Left renal cortex interstitium (tissue), 4 donors: ENCODE measurements around the gene CMC4. TPM values are rescaled to one million over a fixed set of nuclear protein-coding genes. Genes with fewer than 3 reads are reported as not detected.
A peak's percentile ranks its signal among the peaks of the same experiment; 100 is the strongest.

Source experiments
- DNase-seq, 4 donors: peaks; one replicate each; pipeline ENCODE4 v3.0.0-alpha.2; 2013; ENCODE audit warnings: low read depth in 4 of 4, low spot score in 2 of 4, missing footprints in 1 of 4
- polyA plus RNA-seq, 4 donors: library from polyadenylated mRNA; unstranded; fragments of 120-200 nt; gene quantifications; one replicate each; pipeline ENCODE4 v1.2.1, GENCODE V29; 2013; ENCODE audit not compliant: insufficient read length in 4 of 4

Gene CMC4
- polyA plus RNA-seq, 4 donors: 7.2 to 10.0 (median 8.7) TPM

DNA sequence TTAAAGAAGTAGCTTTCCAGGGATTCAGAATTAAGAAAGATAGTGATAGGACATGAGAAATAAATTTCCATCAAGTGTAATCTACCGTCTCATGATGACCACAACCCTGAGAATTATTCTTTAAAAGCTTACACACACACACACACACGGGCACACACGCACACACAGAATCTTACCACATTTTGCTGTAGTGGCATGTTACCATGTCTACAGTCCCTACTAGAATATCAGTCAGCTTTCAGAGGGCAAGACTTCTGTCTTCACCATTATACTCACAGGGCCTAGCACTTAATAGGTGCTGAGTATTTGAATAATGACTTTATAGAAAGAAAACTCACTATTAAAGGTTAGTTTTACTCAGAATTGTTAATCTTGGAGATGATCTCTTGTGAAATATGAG lies 15.4 kb downstream of the CMC4 start:
- no peak for DNase-seq

DNA sequence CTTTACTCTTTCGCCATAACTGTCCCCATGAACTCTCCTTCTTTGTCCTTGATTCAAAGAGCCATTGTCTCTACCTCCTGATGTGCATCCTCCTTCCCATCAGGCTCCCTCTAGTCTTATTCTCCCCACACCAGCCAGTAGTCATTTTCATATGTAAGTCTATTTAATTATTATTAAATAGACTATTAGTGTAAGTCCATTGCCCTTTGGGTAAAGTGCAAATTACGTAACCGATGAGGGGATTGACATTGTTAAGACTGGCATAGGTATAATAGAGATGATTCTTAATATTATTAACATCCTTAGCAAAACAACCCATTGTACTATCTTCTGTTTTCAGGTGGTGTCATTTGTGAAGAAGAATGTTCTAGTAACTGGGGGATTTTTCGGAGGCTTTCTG lies 16.7 kb downstream of the CMC4 start:
- DNase-seq: no peak

DNA sequence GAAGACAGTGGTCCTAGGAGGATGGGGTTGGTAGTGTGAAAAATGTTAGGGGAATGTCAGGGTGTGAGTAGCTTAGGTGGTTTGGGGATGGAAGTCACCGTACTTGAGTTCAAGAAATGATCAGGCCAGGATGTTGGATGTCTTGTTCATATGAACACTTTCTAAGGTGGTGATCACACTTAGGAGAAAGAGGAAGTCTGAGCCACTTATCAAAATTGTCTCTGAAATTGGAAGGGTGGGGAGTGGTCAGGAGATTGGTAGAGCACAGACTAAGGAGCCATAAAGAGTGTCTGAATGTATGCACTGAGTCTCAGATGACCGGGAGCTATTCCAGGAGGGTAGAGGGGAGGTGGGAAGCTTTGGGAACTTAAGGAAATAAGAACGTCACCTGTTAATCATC lies 17.3 kb downstream of the CMC4 start:
- no peak for DNase-seq

DNA sequence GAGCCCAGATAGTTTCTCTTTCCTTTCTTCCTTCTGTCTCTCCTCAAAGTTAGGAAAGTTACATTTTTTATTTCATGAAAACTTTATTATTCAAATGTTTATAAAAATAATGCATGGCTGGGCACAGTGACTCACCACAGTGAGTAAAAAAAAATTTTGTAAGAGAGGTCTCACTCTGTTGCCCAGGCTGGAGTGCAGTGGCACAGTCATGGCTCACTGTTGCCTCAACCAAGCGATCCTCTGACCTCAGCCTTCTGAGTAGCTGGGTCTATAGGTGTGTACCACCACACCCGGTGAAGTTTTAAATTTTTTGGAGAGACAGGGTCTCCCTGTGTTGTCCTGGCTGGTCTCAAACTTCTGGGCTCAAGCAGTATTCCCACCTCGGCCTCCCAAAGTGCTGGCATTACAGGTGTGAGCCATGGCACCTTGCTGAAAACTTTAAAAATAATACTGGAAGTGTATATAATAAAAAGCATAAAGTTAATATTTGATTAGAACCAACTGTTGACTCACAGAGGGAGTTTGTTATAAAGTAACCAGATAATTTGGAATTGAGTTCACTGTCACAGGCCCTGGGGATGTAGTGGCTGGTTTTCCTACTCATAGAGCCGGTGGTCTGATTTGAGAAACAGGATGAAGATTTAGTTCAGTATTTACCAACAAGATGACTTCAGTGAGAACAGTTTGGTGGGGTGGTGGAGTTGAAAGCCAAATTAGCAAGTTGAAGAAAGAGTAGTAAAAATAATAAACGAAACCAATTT lies 18.0 kb downstream of the CMC4 start:
- DNase-seq: no peak

DNA sequence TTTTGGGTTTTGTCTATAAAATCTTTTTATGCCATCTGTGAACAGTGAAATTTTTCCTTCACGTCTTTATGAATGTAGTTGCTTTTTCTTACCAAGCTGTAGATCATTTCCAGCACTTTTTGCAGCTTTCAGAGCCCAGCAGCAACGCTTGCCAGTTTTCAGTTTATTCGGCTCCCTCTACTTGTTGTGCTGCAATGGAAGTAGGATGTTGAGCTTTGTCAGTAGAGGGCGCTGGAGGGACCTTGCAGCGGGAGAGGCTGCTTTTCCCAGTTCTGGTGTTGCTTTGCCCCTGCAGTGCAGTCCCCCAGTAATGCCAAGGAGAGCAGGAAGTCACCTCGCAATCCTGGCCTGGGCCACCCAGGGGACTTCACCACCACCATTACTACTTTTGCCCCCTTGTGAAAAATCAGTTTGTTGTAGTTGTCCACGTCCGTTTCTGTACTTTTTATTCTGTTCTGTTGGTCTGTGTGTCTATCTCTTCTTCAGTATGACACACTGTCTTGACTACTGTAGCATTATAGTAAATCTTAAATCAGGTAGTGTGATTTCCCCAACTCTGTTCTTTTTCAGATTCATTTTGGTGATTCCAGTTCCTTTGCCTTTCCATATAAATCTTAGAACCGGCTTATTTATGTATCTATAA lies 21.8 kb downstream of the CMC4 start:
- no peak for DNase-seq

DNA sequence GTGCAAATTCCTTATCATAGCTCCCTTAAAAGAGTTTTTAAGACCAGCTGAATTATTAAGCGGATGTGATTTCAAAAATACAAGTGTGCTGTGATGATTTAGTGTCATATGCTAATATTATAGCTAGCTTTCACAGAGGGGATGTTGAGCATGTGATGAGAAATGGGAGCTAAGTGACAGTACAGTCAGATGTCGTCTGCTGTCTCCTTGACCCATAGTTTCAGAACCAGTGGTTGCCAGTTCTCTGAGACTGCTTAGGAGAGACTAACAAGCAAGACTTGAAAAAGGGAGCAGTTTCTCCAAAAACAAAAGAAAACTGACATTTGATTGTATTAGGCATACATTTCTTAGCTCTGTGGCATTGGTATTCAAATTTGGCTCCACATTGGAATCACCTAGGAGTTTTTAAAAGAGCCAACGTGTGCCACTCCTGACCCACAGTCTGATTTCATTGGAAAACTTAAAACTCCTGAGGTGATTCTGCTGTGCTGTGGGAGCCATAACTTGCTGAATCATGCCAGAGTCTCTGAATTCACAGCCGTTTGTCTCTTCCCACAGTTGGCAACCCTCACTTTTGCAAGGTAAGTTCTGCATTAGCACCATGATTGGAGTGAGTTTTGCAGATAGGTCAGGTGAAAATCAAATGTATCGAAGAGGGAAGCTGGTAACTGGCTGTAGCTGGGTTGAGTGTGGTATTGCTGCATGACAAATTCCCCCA lies 24.0 kb downstream of the CMC4 start:
- DNase-seq: no peak

DNA sequence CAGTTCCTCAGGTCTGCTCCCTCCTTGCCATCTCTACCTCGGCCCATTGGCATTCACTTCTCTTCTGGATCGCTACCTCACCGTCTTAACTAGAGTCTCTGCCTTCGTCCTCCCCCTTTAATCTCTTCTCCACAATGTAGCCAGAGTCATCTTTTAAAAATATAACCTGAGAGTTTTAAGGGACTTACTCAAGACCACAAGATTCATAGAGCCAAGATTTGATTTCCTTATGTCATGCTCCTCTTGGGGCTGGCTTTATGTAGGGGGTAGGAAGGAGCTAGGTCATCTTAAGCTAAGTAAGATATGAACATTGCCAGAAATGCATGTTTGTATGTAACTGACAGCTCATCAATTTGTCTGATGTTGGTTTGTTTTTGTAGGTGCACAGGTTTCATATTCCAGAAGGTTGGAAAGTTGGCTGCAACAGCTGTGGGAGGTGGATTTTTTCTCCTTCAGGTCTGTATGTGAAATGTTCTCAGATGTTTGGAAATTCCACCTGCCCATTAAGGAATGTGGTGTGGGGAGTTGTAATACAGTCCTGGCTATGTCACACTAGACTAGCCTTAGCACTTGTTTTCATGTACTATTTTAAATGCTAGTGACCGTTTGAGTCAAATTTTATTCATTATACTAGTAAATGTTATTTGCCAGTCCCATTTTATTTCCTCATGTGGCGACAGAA lies 24.7 kb downstream of the CMC4 start:
- no peak for DNase-seq

DNA sequence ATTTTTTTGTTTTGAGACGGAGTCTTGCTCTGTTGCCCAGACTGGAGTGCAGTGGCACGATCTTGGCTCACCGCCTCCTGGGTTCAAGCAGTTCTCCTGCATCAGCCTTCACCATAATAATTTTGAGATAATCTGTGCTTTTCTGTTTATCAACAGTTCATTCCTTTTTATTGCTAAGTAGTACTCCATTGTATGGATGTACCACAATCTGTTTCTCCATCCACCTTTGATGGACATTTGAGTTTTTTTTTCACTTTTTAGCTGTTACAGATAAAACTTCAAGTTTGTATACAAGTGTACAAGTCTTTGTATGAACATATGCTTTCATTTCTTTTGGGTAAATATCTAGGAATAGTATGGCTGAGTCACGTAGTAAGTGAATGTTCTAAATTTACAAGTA lies 35.2 kb downstream of the CMC4 start:
- no peak for DNase-seq

DNA sequence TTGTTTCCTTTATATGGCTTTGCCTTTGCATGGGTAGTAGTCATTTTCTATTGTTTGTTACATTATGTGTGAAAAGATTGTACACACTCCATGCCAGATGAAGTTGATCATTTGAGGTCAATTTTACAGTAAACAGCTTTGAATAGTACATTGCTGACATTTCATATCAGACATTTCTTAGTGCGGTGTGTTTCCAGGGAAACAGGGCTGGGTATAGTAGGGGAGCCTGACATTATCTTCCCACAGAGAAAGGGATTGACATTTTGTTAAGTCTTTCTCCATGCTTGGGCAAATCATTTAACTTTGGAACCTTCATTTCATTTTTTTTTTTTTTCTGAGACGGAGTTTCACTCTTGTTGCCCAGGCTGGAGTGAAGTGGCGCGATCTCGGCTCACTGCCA lies 39.3 kb downstream of the CMC4 start:
- DNase-seq: no peak

DNA sequence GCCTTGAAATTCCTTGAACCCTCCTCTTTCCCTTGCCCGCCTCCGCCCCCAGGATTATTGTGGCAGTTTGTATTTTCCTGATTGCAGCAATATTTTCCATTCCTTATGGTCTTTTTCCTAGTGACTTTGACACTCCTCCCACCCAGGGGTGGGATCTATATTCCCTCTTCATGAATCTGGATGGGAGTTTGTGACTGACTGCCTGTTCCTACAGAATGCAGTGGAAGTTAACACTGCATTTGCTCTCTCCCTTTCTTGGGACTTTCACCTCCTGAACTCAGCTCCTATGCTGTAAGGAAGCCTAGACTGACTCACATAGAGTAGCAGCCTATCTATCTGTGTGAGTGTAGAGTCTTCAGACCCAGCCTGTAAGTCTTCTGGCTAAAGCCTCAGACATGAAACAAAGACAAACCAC lies 42.1 kb downstream of the CMC4 start:
- DNase-seq: no peak

DNA sequence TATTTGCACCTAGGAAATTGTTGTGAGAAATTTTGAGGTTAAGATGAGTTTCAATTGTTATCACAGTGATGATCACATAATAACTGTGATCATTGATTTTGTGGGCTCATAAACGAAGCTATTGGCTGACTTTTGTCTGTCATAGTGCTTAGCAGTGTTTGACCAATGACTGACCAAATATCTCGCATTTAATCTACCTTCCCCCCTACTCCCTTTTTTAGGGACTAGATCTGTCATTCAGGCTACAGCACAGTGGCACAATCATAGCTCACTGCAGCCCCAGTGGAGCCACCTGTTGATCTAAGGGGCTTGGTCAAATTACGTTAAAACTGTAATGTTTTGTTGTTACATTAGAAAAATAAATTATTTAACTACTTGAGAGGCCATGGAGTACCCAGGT lies 42.8 kb downstream of the CMC4 start:
- no peak for DNase-seq

DNA sequence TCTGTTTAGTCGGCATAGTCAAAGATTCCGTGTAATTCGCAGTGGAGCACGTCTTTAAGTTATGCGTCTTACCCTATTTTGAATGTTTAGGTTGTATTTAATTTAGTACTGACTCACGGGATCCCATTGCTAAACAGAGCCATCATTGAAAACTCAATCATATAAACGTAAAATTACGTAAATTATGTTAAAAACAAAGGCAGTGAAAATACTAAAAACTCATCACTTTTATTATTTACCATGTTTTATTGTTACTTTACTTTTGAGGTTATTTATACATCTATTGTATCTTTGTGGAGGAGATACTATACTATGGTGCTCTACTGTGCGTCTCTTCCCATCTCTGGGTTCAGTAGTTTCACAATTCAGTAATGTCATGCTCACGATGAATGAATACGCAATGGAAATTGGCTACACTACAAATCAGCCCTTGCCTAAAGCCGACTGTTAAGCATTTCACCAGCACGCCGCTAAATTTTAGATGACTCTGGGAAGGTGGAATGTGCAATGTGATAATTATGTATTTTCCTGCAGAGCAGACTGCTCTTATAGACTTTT lies 43.3 kb downstream of the CMC4 start:
- DNase-seq: peak in 3 of 4 donors; percentile 11 to 27 (median 26)

DNA sequence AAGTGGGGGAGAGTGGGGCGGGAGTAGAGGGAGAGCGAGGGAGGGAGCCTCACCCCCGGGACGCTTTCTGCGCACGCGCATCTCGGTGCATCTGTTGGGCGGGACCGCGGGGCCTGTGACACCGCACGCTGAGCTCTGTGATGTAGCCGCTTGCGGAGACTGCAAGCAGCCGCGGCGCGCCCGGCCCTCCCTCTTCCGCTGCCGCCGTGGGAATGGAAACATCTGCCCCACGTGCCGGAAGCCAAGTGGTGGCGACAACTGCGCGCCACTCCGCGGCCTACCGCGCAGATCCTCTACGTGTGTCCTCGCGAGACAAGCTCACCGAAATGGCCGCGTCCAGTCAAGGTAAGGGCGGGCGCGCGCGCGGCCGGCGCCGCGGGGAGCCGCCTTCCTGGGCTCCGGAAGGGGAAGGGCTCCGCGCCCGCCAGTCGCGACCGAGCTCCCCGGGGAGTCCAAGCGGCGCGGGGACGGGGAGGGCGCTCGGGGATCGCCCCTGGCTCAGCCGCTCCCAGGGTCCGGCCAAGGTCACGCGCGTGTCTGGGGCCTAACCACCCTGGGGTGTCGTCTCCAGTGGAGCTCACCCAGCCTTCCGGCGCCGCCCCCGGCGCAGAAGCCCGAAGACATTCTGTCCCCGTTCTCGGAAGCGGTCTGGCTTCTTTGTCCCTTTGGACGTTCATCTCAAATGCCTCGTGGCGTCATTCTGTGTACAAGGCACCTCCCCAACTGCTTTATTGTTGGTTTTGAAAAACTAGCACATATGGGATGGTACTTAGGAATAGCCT lies 44.0 kb downstream of the CMC4 start, which contains the start of gene FUNDC2:
Gene FUNDC2 (plus strand): TSS at position 118 of the 782 bp plus-strand sequence. CDS start 95 bp downstream, at position 213.
- peak; percentile 50 to 81 (median 80) for DNase-seq

DNA sequence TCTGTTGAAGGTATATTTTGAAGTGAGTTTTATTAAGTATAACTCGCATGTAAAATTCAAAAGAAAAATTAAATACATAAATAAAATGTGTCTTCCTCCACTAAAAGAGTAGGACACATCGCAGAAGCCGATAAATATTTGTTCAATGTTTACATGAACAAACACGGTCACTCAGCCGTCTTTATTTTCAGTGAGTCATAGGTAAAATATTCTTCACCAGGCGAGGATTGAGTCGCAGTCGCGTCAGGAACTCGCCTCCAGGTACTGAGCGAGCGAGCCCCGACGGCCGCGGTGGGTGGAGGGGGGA lies 44.6 kb downstream of the CMC4 start:
- DNase-seq: no peak

DNA sequence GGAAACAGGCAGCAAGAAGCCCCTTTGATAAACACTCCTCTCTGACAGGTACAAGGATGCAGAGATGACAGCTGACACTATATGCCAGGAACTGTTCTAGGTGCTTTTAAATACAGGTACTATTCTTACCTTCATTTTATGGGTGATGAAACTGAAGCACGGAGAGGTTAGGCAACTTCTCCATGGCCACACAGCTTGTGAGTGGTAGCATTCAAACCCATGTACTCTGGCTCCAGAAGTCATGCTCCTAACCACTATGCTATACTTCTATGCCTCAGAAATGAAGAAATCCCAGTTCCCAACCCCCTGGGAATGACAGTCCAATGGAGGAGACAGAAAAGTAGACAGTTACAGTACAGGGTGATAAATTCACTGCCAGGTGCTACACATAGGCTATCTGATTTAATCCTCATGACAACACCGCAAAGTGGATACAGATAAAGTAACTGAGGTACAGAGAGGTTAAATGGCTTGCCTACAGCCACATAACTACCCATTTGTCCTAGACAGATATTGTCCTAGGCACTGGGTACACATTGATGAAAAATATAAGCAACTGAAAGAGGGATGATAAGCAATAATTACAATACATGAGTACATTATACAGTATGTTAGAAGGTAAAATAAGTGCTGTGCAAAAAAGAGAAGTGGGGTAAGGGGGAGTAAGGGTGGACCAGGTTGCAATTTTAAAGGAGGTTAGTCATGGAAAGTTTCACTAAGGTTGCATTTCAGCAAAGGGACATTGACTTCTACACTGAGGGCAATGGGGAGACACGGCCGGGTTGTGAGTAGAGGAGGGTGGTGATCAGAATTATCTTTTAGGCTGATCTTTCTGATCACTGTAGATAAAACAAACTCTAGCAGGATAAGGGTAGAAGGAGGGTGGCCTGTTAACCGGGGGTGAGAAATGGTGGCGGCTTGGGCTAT lies 46.8 kb downstream of the CMC4 start:
- no peak for DNase-seq

DNA sequence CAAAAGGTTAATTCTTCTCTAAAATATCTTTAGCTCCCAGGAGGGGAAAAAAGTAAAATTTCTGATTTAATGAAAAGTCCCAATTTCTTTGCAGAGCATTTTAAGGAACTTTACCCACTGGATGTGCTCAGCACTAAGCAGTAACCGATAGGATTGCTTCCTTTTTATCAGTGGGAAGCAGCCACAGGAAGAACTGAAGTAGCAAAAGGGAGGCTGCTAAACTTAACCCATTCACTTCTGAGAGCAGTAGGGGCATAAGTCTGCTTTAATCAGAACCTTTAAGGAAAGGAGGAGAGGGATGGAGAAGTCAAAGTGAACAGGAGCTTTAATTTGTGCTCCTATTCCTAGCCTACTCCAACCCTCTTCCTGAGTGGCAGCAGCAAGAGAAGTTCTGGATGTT lies 48.4 kb downstream of the CMC4 start, which contains the start of gene F8:
Gene F8 (minus strand): TSS at position 139 of the 400 bp plus-strand sequence. CDS start 171 bp downstream, outside the sequence.
- no peak for DNase-seq

DNA sequence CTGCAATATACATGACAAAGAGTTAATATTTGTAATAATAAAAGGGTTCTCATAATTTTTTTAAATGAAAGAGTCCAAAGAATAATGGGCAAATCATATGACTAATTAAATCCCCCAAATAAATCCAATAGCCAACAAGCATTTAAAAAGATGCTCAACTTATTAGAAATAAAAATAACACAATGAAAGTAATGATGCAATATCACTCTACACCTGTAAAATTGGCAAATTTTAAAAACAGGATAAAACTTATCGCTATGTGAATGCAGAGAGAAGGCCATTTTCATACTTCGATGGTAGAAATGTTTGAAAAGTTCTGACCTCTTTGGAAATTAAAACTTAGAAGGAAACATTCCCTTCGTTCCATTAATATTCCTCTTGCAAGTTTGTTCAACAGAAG lies 50.3 kb downstream of the CMC4 start:
- DNase-seq: no peak
